ENCODE data around the gene BRAP.

Gene BRAP

GRCh38 chr12:111706145-111706544 is 20.4 kb upstream of the BRAP start:
- TF ChIP-seq CTCF (IDR thresholded peaks at IDR 0.05) = no peak

GRCh38 chr12:111705672-111706071 is 19.9 kb upstream of the BRAP start:
- no peak for TF ChIP-seq CTCF (IDR thresholded peaks at IDR 0.05)

GRCh38 chr12:111699962-111700361 is 14.2 kb upstream of the BRAP start:
- TF ChIP-seq CTCF (IDR thresholded peaks at IDR 0.05) = no peak

GRCh38 chr12:111693818-111694217 is 8.1 kb upstream of the BRAP start:
- TF ChIP-seq CTCF (IDR thresholded peaks at IDR 0.05) = no peak

- no peak; the same call in 1 of the 2 replicates for TF ChIP-seq CTCF (IDR thresholded peaks at IDR 0.05)
Measured at GRCh38 chr12:111692575-111693210, 6.9 kb upstream of the BRAP start.

- no peak for TF ChIP-seq CTCF (IDR thresholded peaks at IDR 0.05)
Measured at GRCh38 chr12:111691262-111691661, 5.5 kb upstream of the BRAP start.

GRCh38 chr12:111687952-111688351 is 2.2 kb upstream of the BRAP start:
- no peak for TF ChIP-seq CTCF (IDR thresholded peaks at IDR 0.05)

GRCh38 chr12:111687255-111687654 is 1.5 kb upstream of the BRAP start:
- peak; percentile 50 for TF ChIP-seq CTCF (IDR thresholded peaks at IDR 0.05)
